ENCODE data around the gene SEC14L1. TPM values are rescaled to one million over a fixed set of nuclear protein-coding genes. Genes with fewer than 3 reads are reported as not detected.

SEC14L1 gene
- total and polyA plus RNA-seq, 2 of the 8 experiments (the other 6 are each of a cell fraction or from before 2014, with no cell fraction given): 27.2 to 74.4 TPM

- Histone ChIP-seq H2AFZ (ENCODE audit: low read length) (no peak overlapping the region), H3K4me3 (ENCODE audit: extremely low read depth in 1 of 4, insufficient read depth in 2 of 4, low read depth in 3 of 4, low read length in 4 of 4) (no peak overlapping the region), H2BK15ac (ENCODE audit: low read length) (no peak overlapping the region), H4K91ac (replicated peaks; ENCODE audit: insufficient read length, low read length) (no peak overlapping the region), H3K9me3 (ENCODE audit: insufficient read depth in 2 of 2, low read depth in 1 of 2, low read length in 1 of 2) (no peaks in the 10 kb centered on the region), H2BK12ac (ENCODE audit: low read depth, low read length) (no peak overlapping the region), H4K5ac (ENCODE audit: insufficient read length, low read depth, low read length) (no peak overlapping the region), H3K27ac (ENCODE audit: low read depth, low read length) (no peak overlapping the region), H3K56ac (replicated peaks; ENCODE audit: insufficient read length, low read depth, low read length) (no peak overlapping the region), H3K79me2 (ENCODE audit: control insufficient read depth in 1 of 2, insufficient read depth in 2 of 2, low read length in 2 of 2) (peaks cover 0 to 30% of the 10 kb centered on the region in 2 experiments; a peak in 2 of 4 replicates), H2BK120ac (replicated peaks; ENCODE audit: low read depth, low read length) (no peak overlapping the region), H3K23me2 (ENCODE audit: low read depth, low read length) (no peaks in the 10 kb centered on the region), H3K4me1 (replicated peaks in 1 of 4; ENCODE audit: control insufficient read depth in 3 of 4, insufficient read depth in 4 of 4, low read length in 3 of 4) (peaks cover 5 to 16% (median 8%) of the 10 kb centered on the region in 4 experiments; a peak in 6 of 7 replicates), H3K23ac (ENCODE audit: insufficient read length) (no peak overlapping the region), H3K79me1 (ENCODE audit: low read depth, low read length) (peaks cover 2% of the 10 kb centered on the region), H3K9ac (replicated peaks in 1 of 4; ENCODE audit: extremely low read depth in 1 of 4, low read depth in 3 of 4, low read length in 3 of 4) (peak overlapping the region in 1 of 4 experiments; percentile 24; a peak in 1 of 7 replicates), H3K36me3 (ENCODE audit: control insufficient read depth in 2 of 4, insufficient read depth in 4 of 4, low read length in 3 of 4) (peaks cover 0 to 10% (median 3%) of the 10 kb centered on the region in 4 experiments; a peak in 5 of 8 replicates), H3K4ac (replicated peaks; ENCODE audit: insufficient read length, low read depth, low read length) (no peak overlapping the region), H2BK20ac (ENCODE audit: low read length) (no peak overlapping the region), H3K14ac (ENCODE audit: insufficient read length) (no peak overlapping the region), H2AK5ac (ENCODE audit: low read depth, low read length) (no peak overlapping the region; the same call in 1 of the 2 replicates), H4K20me1 (replicated peaks in 1 of 2; ENCODE audit: control insufficient read depth in 1 of 2, insufficient read depth in 2 of 2, low read length in 2 of 2) (peaks cover 1 to 12% of the 10 kb centered on the region in 2 experiments), H2BK5ac (ENCODE audit: low read depth, low read length) (no peak overlapping the region), H3K18ac (ENCODE audit: extremely low read depth, low read length) (no peak overlapping the region), H4K8ac (ENCODE audit: extremely low read depth, insufficient read depth, low read length) (no peak overlapping the region), H3K27me3 (replicated peaks in 1 of 4; ENCODE audit: control insufficient read depth in 3 of 4, extremely low read depth in 1 of 4, insufficient read depth in 3 of 4, low read length in 3 of 4) (no peaks in the 10 kb centered on the region), H3K4me2 (ENCODE audit: insufficient read depth in 1 of 2, low read depth in 2 of 2, low read length in 2 of 2) (no peak overlapping the region; a peak in 1 of 4 replicates)
- 91% methylated on average over 10 of the region's 10 CpGs; no CpG with 5 or more reads in 1 of the 2 experiments for WGBS, 2 experiments (ENCODE audit: extremely low coverage in 1 of 2, insufficient coverage in 1 of 2, insufficient read length in 1 of 2, insufficient replicate concordance in 2 of 2, low coverage in 1 of 2, low lambda C conversion rate in 2 of 2, missing lambda C conversion rate in 1 of 2)
- ChIA-PET CTCF (ENCODE audit: partially characterized antibody) (no interaction called here), POLR2A (ENCODE audit: partially characterized antibody) (no interaction called here)
- DNase-seq (ENCODE audit: low read depth in 1 of 2, low spot score in 2 of 2): no peak
- no peak for TF ChIP-seq TAF1 (IDR thresholded peaks at IDR 0.05; ENCODE audit: low read depth, low read length)
- no peak for TF ChIP-seq TCF12 (IDR thresholded peaks at IDR 0.05; ENCODE audit: low read depth, low read length)
- no peak for TF ChIP-seq RFX5 (IDR thresholded peaks at IDR 0.05; ENCODE audit: borderline replicate concordance, low read depth, low read length)
- TF ChIP-seq CBX8 (IDR thresholded peaks at IDR 0.05; ENCODE audit: borderline replicate concordance, low read depth, low read length): no peak
- no peak for TF ChIP-seq CHD2 (IDR thresholded peaks at IDR 0.05; ENCODE audit: low read length)
- TF ChIP-seq EP300 (IDR thresholded peaks at IDR 0.05; ENCODE audit: borderline replicate concordance in 1 of 2, low read depth in 2 of 2, low read length in 2 of 2): no peak
- no peak for TF ChIP-seq CBX5 (IDR thresholded peaks at IDR 0.05; ENCODE audit: low read depth, low read length)
- no peak for TF ChIP-seq E2F6 (IDR thresholded peaks at IDR 0.05)
- FAIRE-seq: no peak
Measured at GRCh38 chr17:77148940-77149510, 8.3 kb downstream of the SEC14L1 start.
